ENCODE results near the gene KRT4.
"Not testable (repeated sequence)": the region's sequence is repeated elsewhere in the genome, so short reads cannot be mapped to it uniquely, and the experiment has no call there.

The KRT4 gene

DNA sequence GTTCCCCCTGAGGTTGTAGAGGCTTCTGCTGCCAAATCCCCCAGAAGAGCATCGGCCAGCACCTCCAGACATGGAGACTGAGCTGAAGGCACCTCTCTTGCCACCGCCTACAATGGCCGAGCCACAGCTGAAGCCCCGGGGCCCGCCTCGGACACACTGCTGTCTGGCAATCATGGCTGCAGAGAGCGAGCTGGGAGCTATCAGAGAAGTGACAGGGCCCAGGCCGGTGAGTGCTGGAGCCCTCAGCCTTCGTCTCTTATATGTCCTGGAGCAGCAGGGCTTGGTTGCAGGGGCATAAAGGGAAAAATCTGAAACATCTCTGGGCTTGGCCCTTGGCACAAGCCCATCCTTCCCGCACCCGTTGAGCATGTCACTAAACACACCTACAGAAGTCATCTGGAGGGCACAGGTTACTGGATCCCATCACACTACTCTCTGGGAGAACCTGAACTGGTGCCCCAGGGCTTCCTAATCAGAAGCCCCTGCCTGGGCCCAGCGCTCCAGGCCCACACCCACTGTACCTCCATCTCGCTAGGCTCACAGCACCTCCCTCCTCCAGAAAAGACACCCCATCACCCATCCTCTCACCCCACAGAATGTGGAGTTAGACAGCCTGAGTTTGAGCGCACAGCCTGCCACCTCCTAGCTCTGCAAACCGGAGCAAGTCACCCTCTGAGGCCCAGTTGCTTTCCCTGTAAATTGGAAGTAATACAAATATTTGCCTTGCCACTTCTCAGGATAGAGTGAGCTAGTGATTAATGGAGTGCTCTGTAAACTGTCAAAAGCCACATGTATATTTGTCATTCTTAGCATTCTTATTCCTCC, at the start of gene KRT4:
KRT4 (minus strand) TSS at position 232 of the 825 bp plus-strand sequence; CDS start at position 174, 58 bp downstream.
- TF ChIP-seq, protein P1, sequence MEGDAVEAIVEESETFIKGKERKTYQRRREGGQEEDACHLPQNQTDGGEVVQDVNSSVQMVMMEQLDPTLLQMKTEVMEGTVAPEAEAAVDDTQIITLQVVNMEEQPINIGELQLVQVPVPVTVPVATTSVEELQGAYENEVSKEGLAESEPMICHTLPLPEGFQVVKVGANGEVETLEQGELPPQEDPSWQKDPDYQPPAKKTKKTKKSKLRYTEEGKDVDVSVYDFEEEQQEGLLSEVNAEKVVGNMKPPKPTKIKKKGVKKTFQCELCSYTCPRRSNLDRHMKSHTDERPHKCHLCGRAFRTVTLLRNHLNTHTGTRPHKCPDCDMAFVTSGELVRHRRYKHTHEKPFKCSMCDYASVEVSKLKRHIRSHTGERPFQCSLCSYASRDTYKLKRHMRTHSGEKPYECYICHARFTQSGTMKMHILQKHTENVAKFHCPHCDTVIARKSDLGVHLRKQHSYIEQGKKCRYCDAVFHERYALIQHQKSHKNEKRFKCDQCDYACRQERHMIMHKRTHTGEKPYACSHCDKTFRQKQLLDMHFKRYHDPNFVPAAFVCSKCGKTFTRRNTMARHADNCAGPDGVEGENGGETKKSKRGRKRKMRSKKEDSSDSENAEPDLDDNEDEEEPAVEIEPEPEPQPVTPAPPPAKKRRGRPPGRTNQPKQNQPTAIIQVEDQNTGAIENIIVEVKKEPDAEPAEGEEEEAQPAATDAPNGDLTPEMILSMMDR (IDR thresholded peaks at IDR 0.05; ENCODE audit: low read depth, low read length), result no peak
- in situ Hi-C loops (cut with HindIII; ENCODE audit: low sequenced_read_pairs), result no loop called here
- no peak within 1 kb of the TSS for H3K4me3 ChIP-seq (ENCODE audit: low read depth, low read length)
- no peak for DNase-seq (ENCODE audit: low read depth, low spot score)

DNA sequence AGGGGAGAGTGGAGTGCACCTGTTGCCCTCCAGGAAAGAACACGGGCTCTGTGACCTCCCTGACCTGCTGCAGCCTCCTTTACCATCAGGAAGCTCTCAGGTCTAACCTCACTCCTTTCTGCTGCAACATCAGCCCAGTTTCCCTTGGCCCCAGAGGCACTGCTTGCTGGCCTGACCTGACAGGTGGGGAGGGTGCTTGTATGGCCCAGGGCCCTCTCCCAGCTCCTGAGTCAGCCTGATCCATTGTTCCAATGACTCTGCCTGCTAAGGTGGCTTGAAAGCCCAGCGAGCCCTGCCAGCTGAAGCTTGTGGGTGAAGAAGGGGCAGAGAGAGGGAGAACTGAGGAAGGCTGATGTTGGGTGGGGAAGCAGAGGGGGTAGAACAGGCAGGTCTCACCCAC, 48.1 kb upstream of the KRT4 start:
- TF ChIP-seq, protein P1 (IDR thresholded peaks at IDR 0.05; ENCODE audit: low read depth, low read length), result no peak
- H3K4me3 ChIP-seq (ENCODE audit: low read depth, low read length), result no peak overlapping the region
- no peak for DNase-seq (ENCODE audit: low read depth, low spot score)
- in situ Hi-C loops (cut with HindIII; ENCODE audit: low sequenced_read_pairs), result no loop called here

DNA sequence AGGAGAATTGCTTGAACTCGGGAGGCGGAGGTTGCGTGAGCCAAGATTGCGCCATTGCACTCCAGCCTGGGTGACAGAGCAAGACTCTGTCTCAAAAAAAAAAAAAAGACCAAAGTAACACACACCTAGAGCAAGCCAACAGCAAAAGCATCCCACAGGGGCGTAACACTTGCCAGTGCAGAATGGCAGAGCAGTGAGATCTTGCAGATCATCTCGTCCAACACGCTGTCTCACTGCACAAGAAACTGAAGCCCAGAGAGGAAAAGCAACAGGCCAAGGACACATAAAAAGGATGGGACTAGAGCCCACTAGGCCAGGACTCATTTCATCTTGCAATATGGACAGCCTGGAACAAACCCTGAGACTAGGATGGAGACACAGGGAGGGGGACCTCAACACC, 47.6 kb upstream of the KRT4 start:
- no peak overlapping the region for H3K4me3 ChIP-seq (ENCODE audit: low read depth, low read length)
- in situ Hi-C loops (cut with HindIII; ENCODE audit: low sequenced_read_pairs), result no loop called here
- no peak for DNase-seq (ENCODE audit: low read depth, low spot score)
- TF ChIP-seq, protein P1 (IDR thresholded peaks at IDR 0.05; ENCODE audit: low read depth, low read length), result no peak

DNA sequence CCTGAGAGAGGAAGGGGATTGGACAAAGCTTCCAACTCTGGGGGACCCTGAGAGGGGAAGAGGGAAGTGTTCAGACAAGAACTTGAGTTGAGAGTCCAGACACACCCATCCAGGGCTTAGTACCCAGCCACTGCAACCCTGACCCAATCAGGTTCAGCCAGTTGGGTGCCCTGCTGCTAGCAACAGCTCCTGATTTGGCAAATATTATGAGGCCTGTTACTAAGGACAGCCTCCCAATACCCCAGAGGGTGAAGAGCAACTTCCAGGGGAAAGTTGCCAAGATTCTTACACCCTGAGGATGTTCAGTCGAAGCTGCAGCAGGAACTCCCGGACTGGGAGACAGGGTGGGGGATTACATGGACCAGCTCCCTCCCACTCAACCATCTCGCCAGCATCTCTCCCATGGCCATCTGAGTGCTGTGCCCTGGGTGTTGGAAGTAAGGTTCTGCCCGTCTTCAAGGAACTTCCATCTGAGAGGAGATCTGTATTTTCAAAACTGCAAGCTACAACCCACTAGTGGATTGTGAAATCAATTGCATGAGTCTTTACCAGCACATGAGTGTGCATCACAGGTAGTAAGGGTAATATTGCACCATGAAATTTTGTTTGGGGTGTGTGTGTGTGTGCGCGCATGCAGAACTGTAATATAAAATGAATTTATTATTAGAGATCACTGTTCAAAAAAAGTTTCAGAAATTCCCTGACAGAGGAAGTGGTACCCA, 46.3 kb upstream of the KRT4 start:
- peak; percentile 40 for DNase-seq (ENCODE audit: low read depth, low spot score)
- TF ChIP-seq, protein P1 (IDR thresholded peaks at IDR 0.05; ENCODE audit: low read depth, low read length), result no peak
- no peak overlapping the region for H3K4me3 ChIP-seq (ENCODE audit: low read depth, low read length)
- in situ Hi-C loops (cut with HindIII; ENCODE audit: low sequenced_read_pairs), result no loop called here

DNA sequence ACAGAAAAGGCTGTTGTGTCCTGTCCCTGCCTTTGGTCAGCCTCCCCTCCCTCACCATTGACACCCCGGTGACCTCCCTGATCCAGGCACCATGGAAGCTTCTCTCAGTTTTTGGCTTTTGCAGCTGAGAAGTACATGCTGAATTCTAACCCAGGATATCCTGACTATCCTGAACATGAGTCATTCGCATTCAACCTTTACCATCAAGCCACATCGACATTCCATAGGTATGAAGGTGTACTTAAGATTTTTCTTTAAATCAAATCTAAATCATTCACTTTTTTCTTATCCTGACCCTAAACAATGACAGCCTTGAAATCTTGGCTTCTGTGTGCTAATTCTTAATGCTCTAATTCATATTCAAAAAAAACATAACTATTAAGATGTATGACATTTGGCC, 43.6 kb upstream of the KRT4 start:
- no peak for DNase-seq (ENCODE audit: low read depth, low spot score)
- H3K4me3 ChIP-seq (ENCODE audit: low read depth, low read length), result no peak overlapping the region
- TF ChIP-seq, protein P1 (IDR thresholded peaks at IDR 0.05; ENCODE audit: low read depth, low read length), result no peak
- in situ Hi-C loops (cut with HindIII; ENCODE audit: low sequenced_read_pairs), result no loop called here

DNA sequence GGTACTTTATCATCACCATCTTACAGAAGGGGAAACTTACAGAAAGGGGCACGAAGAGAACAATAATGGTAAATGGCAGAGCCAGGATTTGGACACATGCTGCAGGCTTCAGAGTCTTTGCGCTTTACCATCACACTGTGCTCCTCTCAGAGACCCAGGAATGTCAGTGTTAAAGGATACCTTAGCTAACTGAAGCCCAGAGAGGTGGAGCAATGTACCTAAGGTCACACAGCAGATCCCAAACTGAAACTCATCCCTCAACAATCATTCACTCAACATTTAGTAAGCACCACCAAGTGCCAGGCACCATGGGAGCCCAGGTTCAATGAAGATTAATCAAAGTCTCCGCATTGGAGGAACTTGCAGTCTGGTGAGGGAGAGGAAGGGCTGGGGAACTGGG, 42.9 kb upstream of the KRT4 start:
- in situ Hi-C loops (cut with HindIII; ENCODE audit: low sequenced_read_pairs), result no loop called here
- no peak overlapping the region for H3K4me3 ChIP-seq (ENCODE audit: low read depth, low read length)
- no peak for DNase-seq (ENCODE audit: low read depth, low spot score)
- TF ChIP-seq, protein P1 (IDR thresholded peaks at IDR 0.05; ENCODE audit: low read depth, low read length), result no peak

DNA sequence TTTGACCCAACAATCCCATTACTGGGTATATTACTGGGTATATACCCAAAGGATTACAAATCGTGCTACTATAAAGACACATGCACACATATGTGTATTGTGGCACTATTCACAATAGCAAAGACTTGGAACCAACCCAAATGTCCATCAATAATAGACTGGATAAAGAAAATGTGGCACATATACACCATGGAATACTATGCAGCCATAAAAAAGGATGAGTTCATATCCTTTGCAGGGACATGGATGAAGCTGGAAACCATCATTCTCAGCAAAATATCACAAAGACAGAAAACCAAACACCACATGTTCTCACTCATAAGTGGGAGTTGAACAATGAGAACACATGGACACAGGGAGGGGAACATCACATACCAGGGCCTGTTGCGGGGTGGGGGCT, 42.2 kb upstream of the KRT4 start:
- H3K4me3 ChIP-seq (ENCODE audit: low read depth, low read length); DNase-seq (ENCODE audit: low read depth, low spot score); in situ Hi-C loops (cut with HindIII; ENCODE audit: low sequenced_read_pairs): not testable (repeated sequence)
